ENCODE measurements around the gene SDK1.

DNA sequence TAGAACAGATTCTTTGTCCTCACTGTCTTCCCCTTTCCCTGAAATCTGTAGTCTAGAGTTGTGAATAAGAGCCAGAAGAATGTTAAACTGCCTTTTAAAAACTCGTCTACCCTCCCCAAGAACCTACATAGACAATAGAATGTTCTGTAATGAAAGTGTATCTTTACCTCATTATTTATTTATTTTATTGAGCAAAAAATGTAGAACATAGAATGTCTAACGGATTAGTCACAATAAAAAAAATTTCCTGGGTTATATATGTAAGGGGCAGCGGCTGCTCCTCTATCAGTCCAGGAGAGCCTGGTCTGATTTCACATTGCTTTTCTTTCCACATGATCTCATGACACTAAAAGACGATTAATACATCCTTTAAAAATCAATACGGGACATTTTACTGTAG, 135.7 kb downstream of the SDK1 start:
- TF ChIP-seq, protein P1, sequence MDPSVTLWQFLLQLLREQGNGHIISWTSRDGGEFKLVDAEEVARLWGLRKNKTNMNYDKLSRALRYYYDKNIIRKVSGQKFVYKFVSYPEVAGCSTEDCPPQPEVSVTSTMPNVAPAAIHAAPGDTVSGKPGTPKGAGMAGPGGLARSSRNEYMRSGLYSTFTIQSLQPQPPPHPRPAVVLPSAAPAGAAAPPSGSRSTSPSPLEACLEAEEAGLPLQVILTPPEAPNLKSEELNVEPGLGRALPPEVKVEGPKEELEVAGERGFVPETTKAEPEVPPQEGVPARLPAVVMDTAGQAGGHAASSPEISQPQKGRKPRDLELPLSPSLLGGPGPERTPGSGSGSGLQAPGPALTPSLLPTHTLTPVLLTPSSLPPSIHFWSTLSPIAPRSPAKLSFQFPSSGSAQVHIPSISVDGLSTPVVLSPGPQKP (IDR thresholded peaks at IDR 0.05; ENCODE audit: low read depth, low read length), result no peak
- TF ChIP-seq, protein P2, sequence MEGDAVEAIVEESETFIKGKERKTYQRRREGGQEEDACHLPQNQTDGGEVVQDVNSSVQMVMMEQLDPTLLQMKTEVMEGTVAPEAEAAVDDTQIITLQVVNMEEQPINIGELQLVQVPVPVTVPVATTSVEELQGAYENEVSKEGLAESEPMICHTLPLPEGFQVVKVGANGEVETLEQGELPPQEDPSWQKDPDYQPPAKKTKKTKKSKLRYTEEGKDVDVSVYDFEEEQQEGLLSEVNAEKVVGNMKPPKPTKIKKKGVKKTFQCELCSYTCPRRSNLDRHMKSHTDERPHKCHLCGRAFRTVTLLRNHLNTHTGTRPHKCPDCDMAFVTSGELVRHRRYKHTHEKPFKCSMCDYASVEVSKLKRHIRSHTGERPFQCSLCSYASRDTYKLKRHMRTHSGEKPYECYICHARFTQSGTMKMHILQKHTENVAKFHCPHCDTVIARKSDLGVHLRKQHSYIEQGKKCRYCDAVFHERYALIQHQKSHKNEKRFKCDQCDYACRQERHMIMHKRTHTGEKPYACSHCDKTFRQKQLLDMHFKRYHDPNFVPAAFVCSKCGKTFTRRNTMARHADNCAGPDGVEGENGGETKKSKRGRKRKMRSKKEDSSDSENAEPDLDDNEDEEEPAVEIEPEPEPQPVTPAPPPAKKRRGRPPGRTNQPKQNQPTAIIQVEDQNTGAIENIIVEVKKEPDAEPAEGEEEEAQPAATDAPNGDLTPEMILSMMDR (IDR thresholded peaks at IDR 0.05 in 2 of 3, conservative IDR thresholded peaks at IDR 0.05 in 1 of 3; ENCODE audit: control insufficient read depth in 2 of 3, extremely low read depth in 1 of 3, insufficient read depth in 1 of 3, low read depth in 3 of 3, low read length in 3 of 3), result no peak
- TF ChIP-seq, protein P3, sequence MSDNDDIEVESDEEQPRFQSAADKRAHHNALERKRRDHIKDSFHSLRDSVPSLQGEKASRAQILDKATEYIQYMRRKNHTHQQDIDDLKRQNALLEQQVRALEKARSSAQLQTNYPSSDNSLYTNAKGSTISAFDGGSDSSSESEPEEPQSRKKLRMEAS (IDR thresholded peaks at IDR 0.05; ENCODE audit: low read depth, low read length), result no peak
- TF ChIP-seq, protein P4, sequence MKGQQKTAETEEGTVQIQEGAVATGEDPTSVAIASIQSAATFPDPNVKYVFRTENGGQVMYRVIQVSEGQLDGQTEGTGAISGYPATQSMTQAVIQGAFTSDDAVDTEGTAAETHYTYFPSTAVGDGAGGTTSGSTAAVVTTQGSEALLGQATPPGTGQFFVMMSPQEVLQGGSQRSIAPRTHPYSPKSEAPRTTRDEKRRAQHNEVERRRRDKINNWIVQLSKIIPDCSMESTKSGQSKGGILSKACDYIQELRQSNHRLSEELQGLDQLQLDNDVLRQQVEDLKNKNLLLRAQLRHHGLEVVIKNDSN (IDR thresholded peaks at IDR 0.05; ENCODE audit: borderline replicate concordance, extremely low read length, insufficient read depth, low read depth, low read length), result no peak
- TF ChIP-seq EED (IDR thresholded peaks at IDR 0.05; ENCODE audit: low read depth) (no peak), MXI1 (IDR thresholded peaks at IDR 0.05; ENCODE audit: low read depth, low read length) (no peak), POLR2AphosphoS5 (IDR thresholded peaks at IDR 0.05; ENCODE audit: low read length) (no peak), RFX5 (IDR thresholded peaks at IDR 0.05; ENCODE audit: low read depth, low read length) (no peak), SP1 (IDR thresholded peaks at IDR 0.05; ENCODE audit: low read depth, low read length) (no peak)

All from GM12878 (cell line).